Thoracic aorta (tissue), 2 donors: ENCODE data around the gene GALNT2. TPM values are rescaled to one million over a fixed set of nuclear protein-coding genes. Genes with fewer than 3 reads are reported as not detected.

Experiments used
- ATAC-seq: fragments of 150-250 bp; one replicate; pipeline ENCODE4 v1.8.0; 2017; ENCODE audit warnings: low read depth; ENCODE audit not compliant: insufficient number of reproducible peaks, low FRiP score
- DNase-seq: peaks from one replicate; pipeline ENCODE4 v3.0.0-alpha.2; 2020; ENCODE audit warnings: low spot score
- H3K27ac ChIP-seq, 2 donors: fragments of 200-600 bp; sonication (generic); 1 replicate in 1 of 2; 2 replicates in 1 of 2; pipeline ENCODE4 v1.5.1; 2016; ENCODE audit warnings: mild to moderate bottlenecking in 2 of 2, moderate library complexity in 2 of 2
- H3K27me3 ChIP-seq: fragments of 200-600 bp; sonication (generic); replicated peaks from 2 replicates; pipeline ENCODE4 v1.6.0; 2016; ENCODE audit warnings: mild to moderate bottlenecking; ENCODE audit not compliant: insufficient read depth
- H3K36me3 ChIP-seq: fragments of 200-600 bp; sonication (generic); one replicate; pipeline ENCODE4 v1.5.1; 2016
- H3K4me1 ChIP-seq, 2 donors: fragments of 200-600 bp; sonication (generic); 1 replicate in 1 of 2; 2 replicates in 1 of 2; pipeline versions ENCODE4 v1.5.1 to v1.6.0; 2016; ENCODE audit warnings: low read depth in 2 of 2, mild to moderate bottlenecking in 1 of 2; ENCODE audit not compliant: control insufficient read depth in 1 of 2
- H3K4me3 ChIP-seq: fragments of 200-600 bp; sonication (generic); 2 replicates; pipeline ENCODE4 v1.5.1; 2016; ENCODE audit warnings: mild to moderate bottlenecking
- H3K9me3 ChIP-seq: fragments of 200-600 bp; sonication (generic); 2 replicates; pipeline ENCODE4 v1.5.1; 2016
- total RNA-seq, 2 donors: library from RNA; depleted of rRNA; stranded (reverse); fragments of >200 nt; gene quantifications; one replicate each; pipeline versions ENCODE4 v1.1.0 to v1.2.3, GENCODE V29; 2016
- TF ChIP-seq, protein P1 (sequence below): fragments of 200-600 bp; sonication (generic); IDR thresholded peaks from one replicate; pipeline ENCODE4 v1.5.1; 2019; ENCODE audit warnings: antibody characterized with exemption

Gene GALNT2
- total RNA-seq, 2 donors from 2014 or later: 113 to 148 TPM

- TF ChIP-seq, protein P1, sequence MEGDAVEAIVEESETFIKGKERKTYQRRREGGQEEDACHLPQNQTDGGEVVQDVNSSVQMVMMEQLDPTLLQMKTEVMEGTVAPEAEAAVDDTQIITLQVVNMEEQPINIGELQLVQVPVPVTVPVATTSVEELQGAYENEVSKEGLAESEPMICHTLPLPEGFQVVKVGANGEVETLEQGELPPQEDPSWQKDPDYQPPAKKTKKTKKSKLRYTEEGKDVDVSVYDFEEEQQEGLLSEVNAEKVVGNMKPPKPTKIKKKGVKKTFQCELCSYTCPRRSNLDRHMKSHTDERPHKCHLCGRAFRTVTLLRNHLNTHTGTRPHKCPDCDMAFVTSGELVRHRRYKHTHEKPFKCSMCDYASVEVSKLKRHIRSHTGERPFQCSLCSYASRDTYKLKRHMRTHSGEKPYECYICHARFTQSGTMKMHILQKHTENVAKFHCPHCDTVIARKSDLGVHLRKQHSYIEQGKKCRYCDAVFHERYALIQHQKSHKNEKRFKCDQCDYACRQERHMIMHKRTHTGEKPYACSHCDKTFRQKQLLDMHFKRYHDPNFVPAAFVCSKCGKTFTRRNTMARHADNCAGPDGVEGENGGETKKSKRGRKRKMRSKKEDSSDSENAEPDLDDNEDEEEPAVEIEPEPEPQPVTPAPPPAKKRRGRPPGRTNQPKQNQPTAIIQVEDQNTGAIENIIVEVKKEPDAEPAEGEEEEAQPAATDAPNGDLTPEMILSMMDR: no peak
- no peaks in the 10 kb centered on the region for H3K9me3 ChIP-seq
- no peaks in the 10 kb centered on the region for H3K36me3 ChIP-seq
- peaks cover 23 to 58% of the 10 kb centered on the region in 2 donors for H3K4me1 ChIP-seq
- no peaks in the 10 kb centered on the region for H3K27me3 ChIP-seq
- ATAC-seq (no peak), DNase-seq (no peak)
- peak overlapping the region; percentile 24 to 69 for H3K27ac ChIP-seq
- H3K4me3 ChIP-seq: no peak overlapping the region
Observed at GRCh38 chr1:230112131-230112701, 45.2 kb downstream of the GALNT2 start.

DNA sequence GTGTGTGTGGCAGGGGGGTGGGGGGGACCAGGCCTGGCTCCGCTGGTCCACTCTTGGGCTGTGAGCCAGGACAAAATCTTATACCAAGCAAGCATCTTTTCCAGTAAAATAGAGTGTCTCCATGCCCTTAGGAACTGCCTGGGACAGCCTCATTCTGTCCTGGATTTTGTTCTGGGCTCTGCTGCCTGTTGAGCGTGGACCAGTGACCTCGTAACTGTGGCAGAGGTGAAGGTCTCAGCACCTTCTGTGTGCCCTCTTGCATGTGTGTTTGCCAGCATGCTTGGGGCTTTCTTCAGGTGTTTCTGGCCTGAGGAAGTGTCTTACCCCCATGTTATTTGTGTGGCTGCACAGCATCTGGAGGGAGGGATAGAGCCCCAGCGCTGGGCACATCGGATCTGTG lies 45.7 kb downstream of the GALNT2 start:
- H3K4me3 ChIP-seq: no peak overlapping the region

DNA sequence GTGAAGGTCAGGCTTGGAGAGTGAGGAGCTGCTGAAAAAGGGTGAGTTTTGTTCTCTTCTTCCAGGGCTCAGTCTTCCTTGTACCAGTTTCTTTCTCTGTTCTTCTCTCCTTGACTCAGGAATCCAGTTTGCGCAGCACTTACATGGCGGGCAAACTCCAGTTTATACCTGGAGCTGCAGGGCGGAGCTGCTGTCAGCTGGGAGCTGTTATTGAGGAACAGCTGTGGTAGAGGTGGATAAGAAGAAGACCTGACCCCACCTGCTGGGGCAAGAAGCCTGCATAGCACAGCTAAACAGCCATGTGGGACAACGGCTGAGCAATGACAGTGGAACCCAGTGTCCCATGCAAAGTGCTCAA lies 46.2 kb downstream of the GALNT2 start:
- DNase-seq (no peak), ATAC-seq (no peak)
- H3K27me3 ChIP-seq: no peaks in the 10 kb centered on the region
- peaks cover 23 to 53% of the 10 kb centered on the region in 2 donors for H3K4me1 ChIP-seq
- H3K36me3 ChIP-seq: no peaks in the 10 kb centered on the region
- H3K4me3 ChIP-seq: no peak overlapping the region
- peak overlapping the region; percentile 50 to 69 for H3K27ac ChIP-seq
- TF ChIP-seq, protein P1: no peak
- H3K9me3 ChIP-seq: no peaks in the 10 kb centered on the region

More for the DNA sequence above, 45.7 kb downstream of the GALNT2 start:
- no peak for DNase-seq
- Histone ChIP-seq H3K27ac (peak overlapping the region; percentile 50 to 69), H3K9me3 (no peaks in the 10 kb centered on the region), H3K36me3 (no peaks in the 10 kb centered on the region), H3K4me1 (peaks cover 23 to 57% of the 10 kb centered on the region in 2 donors), H3K27me3 (no peaks in the 10 kb centered on the region)
- TF ChIP-seq, protein P1: no peak
- no peak for ATAC-seq

GRCh38 chr1:230113593-230114236 lies 46.7 kb downstream of the GALNT2 start:
- peak overlapping the region; percentile 46 for H3K4me3 ChIP-seq
- H3K36me3 ChIP-seq: no peaks in the 10 kb centered on the region
- no peaks in the 10 kb centered on the region for H3K9me3 ChIP-seq
- no peaks in the 10 kb centered on the region for H3K27me3 ChIP-seq
- no peak for DNase-seq
- TF ChIP-seq, protein P1: no peak
- peak; percentile 95 for ATAC-seq
- peaks cover 23 to 53% of the 10 kb centered on the region in 2 donors for H3K4me1 ChIP-seq
- H3K27ac ChIP-seq: peak overlapping the region; percentile 50 to 69

- DNase-seq (no peak), ATAC-seq (no peak)
- H3K4me3 ChIP-seq: peak overlapping the region; percentile 46
- H3K36me3 ChIP-seq: no peaks in the 10 kb centered on the region
- H3K27me3 ChIP-seq: no peaks in the 10 kb centered on the region
- H3K4me1 ChIP-seq: peaks cover 23 to 53% of the 10 kb centered on the region in 2 donors
- H3K27ac ChIP-seq: peak overlapping the region; percentile 50 to 69
- no peaks in the 10 kb centered on the region for H3K9me3 ChIP-seq
- TF ChIP-seq, protein P1: no peak
Observed at GRCh38 chr1:230114237-230114651, 47.2 kb downstream of the GALNT2 start.
